ENCODE data around the gene GALNS.
"Not testable (repeated sequence)": the region's sequence is repeated elsewhere in the genome, so short reads cannot be mapped to it uniquely, and the experiment has no call there.

DNA sequence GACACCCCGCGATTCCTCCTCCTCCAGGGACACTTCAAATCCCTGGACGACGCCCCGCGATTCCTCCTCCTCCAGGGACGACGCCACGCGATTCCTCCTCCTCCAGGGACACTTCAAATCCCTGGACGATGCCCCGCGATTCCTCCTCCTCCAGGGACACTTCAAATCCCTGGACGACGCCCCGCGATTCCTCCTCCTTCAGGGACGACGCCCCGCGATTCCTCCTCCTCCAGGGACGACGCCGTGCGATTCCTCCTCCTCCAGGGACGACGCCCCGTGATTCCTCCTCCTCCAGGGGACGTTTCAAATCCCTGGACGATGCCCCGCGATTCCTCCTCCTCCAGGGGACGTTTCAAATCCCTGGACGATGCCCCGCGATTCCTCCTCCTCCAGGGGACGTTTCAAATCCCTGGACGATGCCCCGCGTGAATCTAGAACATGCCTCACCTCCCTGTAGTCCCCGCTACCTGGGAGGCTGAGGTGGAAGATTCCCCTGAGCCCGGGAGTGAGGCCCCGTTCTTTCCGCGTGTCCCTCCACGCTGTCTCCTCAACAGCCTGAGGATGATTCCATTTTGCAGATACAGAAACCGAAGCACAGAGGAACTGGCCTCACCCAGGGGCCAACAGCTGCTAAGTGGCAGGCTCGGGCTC lies 33.1 kb upstream of the GALNS start:
- TF ChIP-seq POLR2A, POLR2AphosphoS5, TAF1 (IDR thresholded peaks at IDR 0.05; ENCODE audit: low read depth, low read length): not testable (repeated sequence)
